ENCODE measurements around the gene CRABP2.

The CRABP2 gene

GRCh38 chr1:156741481-156741983, 36.1 kb upstream of the CRABP2 start:
- DNase-seq, result no peak

GRCh38 chr1:156740741-156741480, 35.5 kb upstream of the CRABP2 start, which contains the start of gene MRPL24:
MRPL24 (minus strand) TSS chr1:156741088; CDS start chr1:156738704, 2,384 bp downstream.
- peak; percentile 99 for DNase-seq

- peak in 1 of 2 experiments; percentile 12 for DNase-seq
Measured at GRCh38 chr1:156740237-156740740, 34.9 kb upstream of the CRABP2 start.

- no peak for DNase-seq
Measured at GRCh38 chr1:156738916-156739315, 33.5 kb upstream of the CRABP2 start.

- DNase-seq, result no peak
Measured at GRCh38 chr1:156738407-156738806, 33.0 kb upstream of the CRABP2 start.

- no peak for DNase-seq
Measured at GRCh38 chr1:156733989-156734584, 28.7 kb upstream of the CRABP2 start.

GRCh38 chr1:156728599-156729462, 23.4 kb upstream of the CRABP2 start, which contains the start of gene ISG20L2:
ISG20L2 (minus strand) TSS chr1:156728766; CDS start chr1:156727652, 1,114 bp downstream.
- DNase-seq, result peak; percentile 92 to 93

- DNase-seq, result peak; percentile 67 to 71
Measured at GRCh38 chr1:156727926-156728598, 22.7 kb upstream of the CRABP2 start, which contains the start of gene METTL25B. METTL25B (plus strand) TSS chr1:156728469; CDS start chr1:156729105, 636 bp downstream.

- DNase-seq, result no peak
Measured at GRCh38 chr1:156727492-156727891, 22.1 kb upstream of the CRABP2 start.

GRCh38 chr1:156726549-156727226, 21.3 kb upstream of the CRABP2 start:
- DNase-seq, result peak; percentile 81

GRCh38 chr1:156725683-156726280, 20.4 kb upstream of the CRABP2 start:
- peak; percentile 92 to 93 for DNase-seq

GRCh38 chr1:156721535-156721934, 16.2 kb upstream of the CRABP2 start:
- DNase-seq, result no peak

GRCh38 chr1:156721131-156721530, 15.7 kb upstream of the CRABP2 start:
- no peak for DNase-seq

GRCh38 chr1:156717351-156717750, 12.0 kb upstream of the CRABP2 start:
- DNase-seq, result no peak

- no peak for DNase-seq
Measured at GRCh38 chr1:156714830-156715229, 9.4 kb upstream of the CRABP2 start.

- no peak for DNase-seq
Measured at GRCh38 chr1:156712626-156713025, 7.2 kb upstream of the CRABP2 start.

- no peak for DNase-seq
Measured at GRCh38 chr1:156711011-156711817, 5.8 kb upstream of the CRABP2 start.

- no peak for DNase-seq
Measured at GRCh38 chr1:156709757-156710489, 4.5 kb upstream of the CRABP2 start.

- no peak for DNase-seq
Measured at GRCh38 chr1:156709031-156709430, 3.6 kb upstream of the CRABP2 start.
